ENCODE results near the gene PSMG1.

DNA sequence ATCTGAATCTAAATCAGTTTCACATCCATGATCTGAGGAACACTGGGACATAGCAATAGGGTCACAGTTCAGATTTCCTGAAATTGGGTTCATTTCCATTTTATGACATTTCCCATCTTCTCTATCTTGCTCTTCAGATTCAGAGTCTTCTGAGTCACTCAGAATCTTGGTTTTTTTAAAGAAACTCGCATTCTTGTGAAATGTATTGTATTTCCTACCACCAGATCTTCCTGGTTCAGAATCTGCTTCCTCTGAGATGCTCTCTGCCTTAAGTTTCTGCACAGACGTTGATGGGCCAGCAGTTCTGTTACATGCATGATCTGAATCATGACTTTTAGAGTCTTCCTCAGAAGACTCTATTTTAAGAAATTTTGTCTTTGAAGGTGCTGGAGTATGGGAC is 15.5 kb upstream of the PSMG1 start:
- TF ChIP-seq GABPA (tag; conservative IDR thresholded peaks at IDR 0.05; ENCODE audit: low read depth) = no peak
- TF ChIP-seq HNRNPLL (IDR thresholded peaks at IDR 0.05; ENCODE audit: low read depth, low read length, poor library complexity, severe bottlenecking) = no peak
- TF ChIP-seq POLR2A (conservative IDR thresholded peaks at IDR 0.05) = no peak
- no peak for TF ChIP-seq ESRRA (IDR thresholded peaks at IDR 0.05; ENCODE audit: borderline replicate concordance, low read depth)
- TF ChIP-seq, protein P1, sequence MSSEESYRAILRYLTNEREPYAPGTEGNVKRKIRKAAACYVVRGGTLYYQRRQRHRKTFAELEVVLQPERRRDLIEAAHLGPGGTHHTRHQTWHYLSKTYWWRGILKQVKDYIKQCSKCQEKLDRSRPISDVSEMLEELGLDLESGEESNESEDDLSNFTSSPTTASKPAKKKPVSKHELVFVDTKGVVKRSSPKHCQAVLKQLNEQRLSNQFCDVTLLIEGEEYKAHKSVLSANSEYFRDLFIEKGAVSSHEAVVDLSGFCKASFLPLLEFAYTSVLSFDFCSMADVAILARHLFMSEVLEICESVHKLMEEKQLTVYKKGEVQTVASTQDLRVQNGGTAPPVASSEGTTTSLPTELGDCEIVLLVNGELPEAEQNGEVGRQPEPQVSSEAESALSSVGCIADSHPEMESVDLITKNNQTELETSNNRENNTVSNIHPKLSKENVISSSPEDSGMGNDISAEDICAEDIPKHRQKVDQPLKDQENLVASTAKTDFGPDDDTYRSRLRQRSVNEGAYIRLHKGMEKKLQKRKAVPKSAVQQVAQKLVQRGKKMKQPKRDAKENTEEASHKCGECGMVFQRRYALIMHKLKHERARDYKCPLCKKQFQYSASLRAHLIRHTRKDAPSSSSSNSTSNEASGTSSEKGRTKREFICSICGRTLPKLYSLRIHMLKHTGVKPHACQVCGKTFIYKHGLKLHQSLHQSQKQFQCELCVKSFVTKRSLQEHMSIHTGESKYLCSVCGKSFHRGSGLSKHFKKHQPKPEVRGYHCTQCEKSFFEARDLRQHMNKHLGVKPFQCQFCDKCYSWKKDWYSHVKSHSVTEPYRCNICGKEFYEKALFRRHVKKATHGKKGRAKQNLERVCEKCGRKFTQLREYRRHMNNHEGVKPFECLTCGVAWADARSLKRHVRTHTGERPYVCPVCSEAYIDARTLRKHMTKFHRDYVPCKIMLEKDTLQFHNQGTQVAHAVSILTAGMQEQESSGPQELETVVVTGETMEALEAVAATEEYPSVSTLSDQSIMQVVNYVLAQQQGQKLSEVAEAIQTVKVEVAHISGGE (CRISPR knock-in tag; IDR thresholded peaks at IDR 0.05) = no peak
- TF ChIP-seq POLR2H (tag; IDR thresholded peaks at IDR 0.05; ENCODE audit: low read depth) = no peak
